ENCODE data around the gene SLC29A1. TPM values are rescaled to one million over a fixed set of nuclear protein-coding genes. Genes with fewer than 3 reads are reported as not detected.

Gene SLC29A1
- total RNA-seq, 1 donor from 2014 or later: 1.8 TPM

- Histone ChIP-seq H3K4me3 (ENCODE audit: low read depth, low read length) (no peak overlapping the region), H3K36me3 (ENCODE audit: control insufficient read depth, insufficient read depth, low read length) (no peaks in the 10 kb centered on the region), H3K27me3 (ENCODE audit: control insufficient read depth, insufficient read depth, low read length) (peaks cover 33% of the 10 kb centered on the region)
- DNase-seq (ENCODE audit: low read depth) (no peak), FAIRE-seq (no peak)
- TF ChIP-seq, protein P1, sequence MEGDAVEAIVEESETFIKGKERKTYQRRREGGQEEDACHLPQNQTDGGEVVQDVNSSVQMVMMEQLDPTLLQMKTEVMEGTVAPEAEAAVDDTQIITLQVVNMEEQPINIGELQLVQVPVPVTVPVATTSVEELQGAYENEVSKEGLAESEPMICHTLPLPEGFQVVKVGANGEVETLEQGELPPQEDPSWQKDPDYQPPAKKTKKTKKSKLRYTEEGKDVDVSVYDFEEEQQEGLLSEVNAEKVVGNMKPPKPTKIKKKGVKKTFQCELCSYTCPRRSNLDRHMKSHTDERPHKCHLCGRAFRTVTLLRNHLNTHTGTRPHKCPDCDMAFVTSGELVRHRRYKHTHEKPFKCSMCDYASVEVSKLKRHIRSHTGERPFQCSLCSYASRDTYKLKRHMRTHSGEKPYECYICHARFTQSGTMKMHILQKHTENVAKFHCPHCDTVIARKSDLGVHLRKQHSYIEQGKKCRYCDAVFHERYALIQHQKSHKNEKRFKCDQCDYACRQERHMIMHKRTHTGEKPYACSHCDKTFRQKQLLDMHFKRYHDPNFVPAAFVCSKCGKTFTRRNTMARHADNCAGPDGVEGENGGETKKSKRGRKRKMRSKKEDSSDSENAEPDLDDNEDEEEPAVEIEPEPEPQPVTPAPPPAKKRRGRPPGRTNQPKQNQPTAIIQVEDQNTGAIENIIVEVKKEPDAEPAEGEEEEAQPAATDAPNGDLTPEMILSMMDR (IDR thresholded peaks at IDR 0.05; ENCODE audit: insufficient read depth, low read length, severe bottlenecking): no peak
These were observed 52.6 kb downstream of the SLC29A1 start for GRCh38 chr6:44275749-44276648.

DNA sequence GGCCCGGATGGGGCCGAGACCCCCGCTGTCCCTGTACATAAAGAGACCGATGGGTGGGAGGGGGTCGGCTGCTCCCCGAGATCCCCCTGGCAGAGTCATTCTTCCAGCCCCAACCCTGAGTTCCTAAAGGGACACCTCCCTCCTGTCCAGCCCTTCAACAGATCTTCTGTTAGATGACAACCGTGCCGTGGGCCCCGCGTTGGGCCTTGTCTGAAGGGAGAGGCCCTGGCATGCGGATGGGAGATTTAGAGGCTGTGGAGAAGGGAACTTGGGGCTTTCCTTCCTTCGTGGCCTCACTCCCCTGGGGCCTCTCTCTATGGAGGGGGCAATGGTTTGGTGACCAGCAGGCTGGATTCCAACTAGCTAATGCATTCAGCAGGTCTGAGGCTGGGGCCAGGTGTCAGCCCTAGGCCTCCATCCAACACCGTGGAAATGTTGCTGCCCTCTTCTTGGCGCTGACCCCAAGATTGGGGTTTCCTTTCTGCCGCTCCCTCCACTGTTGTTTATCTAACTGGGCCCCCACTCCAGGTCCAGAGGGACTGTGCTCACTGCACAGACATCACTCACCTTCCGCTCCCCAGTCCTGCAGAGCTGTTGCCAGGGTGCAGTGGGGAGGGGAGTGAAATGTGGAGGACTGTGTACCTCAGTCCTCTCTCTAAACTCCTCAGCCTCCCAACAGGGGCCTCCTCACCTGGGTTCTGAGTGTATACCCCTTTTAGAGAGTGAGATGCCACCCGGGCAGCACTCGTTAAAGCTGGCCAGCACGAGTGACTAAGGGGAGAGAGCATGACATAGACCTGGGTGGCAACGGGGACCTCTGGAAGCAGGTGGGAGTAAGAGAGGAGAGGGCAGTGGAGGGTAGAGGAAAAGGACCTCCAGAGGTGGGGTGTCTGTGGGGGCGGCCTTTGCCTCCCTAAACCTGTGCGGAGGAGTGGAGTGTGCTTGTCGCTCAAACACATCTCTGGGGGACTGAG is 53.6 kb downstream of the SLC29A1 start:
- Histone ChIP-seq H3K4me3 (ENCODE audit: low read depth, low read length) (no peak overlapping the region), H3K36me3 (ENCODE audit: control insufficient read depth, insufficient read depth, low read length) (no peaks in the 10 kb centered on the region), H3K27me3 (ENCODE audit: control insufficient read depth, insufficient read depth, low read length) (peaks cover 24% of the 10 kb centered on the region)
- DNase-seq (ENCODE audit: low read depth) (no peak), FAIRE-seq (peak; percentile 32)
- TF ChIP-seq, protein P1 (IDR thresholded peaks at IDR 0.05; ENCODE audit: insufficient read depth, low read length, severe bottlenecking): no peak

DNA sequence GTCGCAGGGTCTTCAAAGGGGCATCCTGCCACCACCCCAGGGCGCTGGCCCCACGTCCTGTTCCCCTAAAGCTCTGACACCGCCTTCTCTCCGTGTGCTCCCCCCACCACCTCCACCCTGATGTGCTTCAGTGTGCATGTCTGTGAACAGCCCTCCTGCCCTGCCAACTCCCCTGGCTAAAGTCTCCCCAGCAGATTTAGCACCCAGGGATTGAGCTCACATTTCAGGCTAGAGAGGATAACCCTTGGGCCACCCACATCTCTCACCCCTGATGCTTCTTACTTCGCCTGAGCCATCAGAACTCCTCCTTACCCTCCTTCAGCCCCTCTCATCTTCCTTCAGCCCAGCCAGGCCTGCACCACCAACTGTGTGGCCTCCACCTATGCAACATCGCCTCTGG is 54.4 kb downstream of the SLC29A1 start:
- TF ChIP-seq, protein P1 (IDR thresholded peaks at IDR 0.05; ENCODE audit: insufficient read depth, low read length, severe bottlenecking): no peak
- Histone ChIP-seq H3K36me3 (ENCODE audit: control insufficient read depth, insufficient read depth, low read length) (no peaks in the 10 kb centered on the region), H3K4me3 (ENCODE audit: low read depth, low read length) (no peak overlapping the region), H3K27me3 (ENCODE audit: control insufficient read depth, insufficient read depth, low read length) (peaks cover 19% of the 10 kb centered on the region)
- no peak for FAIRE-seq
- DNase-seq (ENCODE audit: low read depth): no peak

DNA sequence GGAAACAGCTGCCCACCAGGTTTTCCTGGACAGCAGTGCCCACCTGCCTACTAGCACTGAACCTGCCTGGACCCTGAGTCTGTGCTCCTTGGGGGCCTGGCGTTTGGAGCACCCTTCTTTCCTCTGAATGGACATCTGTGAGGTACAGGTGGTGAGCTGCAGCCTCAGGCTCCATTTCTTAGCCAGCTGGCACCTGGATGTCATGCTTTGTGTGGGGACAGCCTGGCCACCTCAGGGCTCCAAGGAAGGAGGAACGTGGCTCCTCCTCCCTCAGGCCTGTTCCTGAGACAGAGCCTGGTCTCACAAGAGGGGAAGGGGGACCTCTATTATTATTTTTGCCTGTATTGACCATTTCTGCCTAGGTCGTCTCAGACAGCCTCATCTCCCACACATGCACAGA is 54.9 kb downstream of the SLC29A1 start:
- FAIRE-seq: no peak
- no peaks in the 10 kb centered on the region for H3K36me3 ChIP-seq (ENCODE audit: control insufficient read depth, insufficient read depth, low read length)
- peaks cover 19% of the 10 kb centered on the region for H3K27me3 ChIP-seq (ENCODE audit: control insufficient read depth, insufficient read depth, low read length)
- TF ChIP-seq, protein P1 (IDR thresholded peaks at IDR 0.05; ENCODE audit: insufficient read depth, low read length, severe bottlenecking): no peak
- no peak for DNase-seq (ENCODE audit: low read depth)
- no peak overlapping the region for H3K4me3 ChIP-seq (ENCODE audit: low read depth, low read length)

- peaks cover 19% of the 10 kb centered on the region for H3K27me3 ChIP-seq (ENCODE audit: control insufficient read depth, insufficient read depth, low read length)
- no peak for FAIRE-seq
- no peak overlapping the region for H3K4me3 ChIP-seq (ENCODE audit: low read depth, low read length)
- no peaks in the 10 kb centered on the region for H3K36me3 ChIP-seq (ENCODE audit: control insufficient read depth, insufficient read depth, low read length)
- TF ChIP-seq, protein P1 (IDR thresholded peaks at IDR 0.05; ENCODE audit: insufficient read depth, low read length, severe bottlenecking): no peak
- no peak for DNase-seq (ENCODE audit: low read depth)
These were observed 55.6 kb downstream of the SLC29A1 start for GRCh38 chr6:44278774-44279697.
